HUES48 (cell line): ENCODE results near the gene PIK3R1.

Experiments used
- H3K27ac ChIP-seq: one replicate; pipeline ENCODE4 v1.7.0; 2013; ENCODE audit warnings: low read depth, low read length, inconsistent platforms
- H3K27me3 ChIP-seq: 2 replicates; pipeline ENCODE4 v1.6.1; 2013; ENCODE audit warnings: mild to moderate bottlenecking, low read length; ENCODE audit not compliant: control insufficient read depth, insufficient read depth
- H3K36me3 ChIP-seq: 2 replicates; pipeline ENCODE4 v1.6.1; 2013; ENCODE audit warnings: low read length; ENCODE audit not compliant: control insufficient read depth, insufficient read depth
- H3K4me1 ChIP-seq: 2 replicates; pipeline ENCODE4 v1.6.1; 2013; ENCODE audit warnings: mild to moderate bottlenecking, low read length; ENCODE audit not compliant: control insufficient read depth, insufficient read depth
- H3K4me3 ChIP-seq: 2 replicates; pipeline ENCODE4 v1.5.1; 2013; ENCODE audit warnings: mild to moderate bottlenecking, low read depth, low read length
- H3K9ac ChIP-seq: 2 replicates; pipeline ENCODE4 v1.6.1; 2013; ENCODE audit warnings: mild to moderate bottlenecking, low read depth, low read length, moderate library complexity
- H3K9me3 ChIP-seq: 2 replicates; pipeline ENCODE4 v1.6.1; 2013; ENCODE audit warnings: low read length; ENCODE audit not compliant: control insufficient read depth, insufficient read depth

The PIK3R1 gene

DNA sequence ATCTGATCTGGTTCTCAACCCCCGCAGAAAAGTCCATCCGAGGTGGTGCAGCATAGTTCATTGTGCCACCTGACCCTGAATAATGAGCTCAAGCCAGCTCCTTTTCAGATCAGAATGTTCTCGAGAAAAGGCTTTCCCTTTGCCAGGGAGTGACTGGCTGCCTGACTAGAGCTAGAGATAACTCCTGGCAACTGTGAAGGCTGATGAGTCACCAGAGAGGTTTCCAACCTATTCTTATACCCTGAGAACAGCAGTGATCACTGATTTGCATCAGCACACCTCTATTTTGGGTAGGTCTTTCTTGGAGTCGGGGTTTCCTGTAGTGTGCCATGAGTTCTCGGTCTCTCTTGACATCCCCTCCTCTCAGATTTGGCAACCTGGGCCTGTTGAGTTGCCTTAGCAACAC is 127.9 kb downstream of the PIK3R1 start:
- 0 out of 2 replicates have a peak, but pooled peaks cover 11% of the 10 kb centered on the region for H3K4me1 ChIP-seq
- no peak overlapping the region for H3K4me3 ChIP-seq
- H3K9ac ChIP-seq, result no peak overlapping the region
- H3K27me3 ChIP-seq, result no peaks in the 10 kb centered on the region
- H3K36me3 ChIP-seq, result no peaks in the 10 kb centered on the region
- H3K27ac ChIP-seq, result no peak overlapping the region
- H3K9me3 ChIP-seq, result no peaks in the 10 kb centered on the region

DNA sequence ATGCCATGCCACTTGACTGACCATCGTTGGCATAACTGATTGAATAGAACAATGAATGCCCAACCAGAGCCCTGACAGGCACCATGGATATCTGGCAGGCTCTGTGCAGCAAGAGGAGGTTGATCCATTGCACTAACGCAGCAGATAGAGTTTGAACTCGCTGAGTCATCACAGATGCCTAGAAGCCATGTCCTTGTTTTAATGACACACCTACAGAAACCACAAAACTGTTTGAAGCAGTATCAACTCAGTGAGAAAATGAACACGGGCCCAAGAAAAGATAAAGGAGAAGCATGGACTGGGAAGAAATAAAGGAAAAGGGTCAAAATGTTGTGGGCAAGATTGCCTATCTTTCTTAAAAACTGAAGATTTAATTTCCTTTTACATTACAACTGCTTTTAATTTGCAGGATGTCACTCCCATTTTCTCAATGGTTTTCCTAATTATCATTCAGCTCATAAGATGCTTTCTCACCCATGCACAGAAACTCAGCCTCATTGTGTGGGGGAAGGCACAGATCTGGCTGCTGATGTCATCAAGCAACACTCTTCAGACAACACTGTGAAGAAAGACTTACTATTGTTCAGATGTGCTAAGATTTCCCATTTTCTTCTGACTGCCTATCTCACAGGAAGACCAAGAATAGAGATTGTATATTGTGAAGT is 129.0 kb downstream of the PIK3R1 start:
- Histone ChIP-seq H3K27me3 (no peaks in the 10 kb centered on the region), H3K9me3 (no peaks in the 10 kb centered on the region), H3K36me3 (no peaks in the 10 kb centered on the region), H3K4me3 (no peak overlapping the region), H3K9ac (no peak overlapping the region), H3K4me1 (0 out of 2 replicates have a peak, but pooled peaks cover 11% of the 10 kb centered on the region), H3K27ac (no peak overlapping the region)

DNA sequence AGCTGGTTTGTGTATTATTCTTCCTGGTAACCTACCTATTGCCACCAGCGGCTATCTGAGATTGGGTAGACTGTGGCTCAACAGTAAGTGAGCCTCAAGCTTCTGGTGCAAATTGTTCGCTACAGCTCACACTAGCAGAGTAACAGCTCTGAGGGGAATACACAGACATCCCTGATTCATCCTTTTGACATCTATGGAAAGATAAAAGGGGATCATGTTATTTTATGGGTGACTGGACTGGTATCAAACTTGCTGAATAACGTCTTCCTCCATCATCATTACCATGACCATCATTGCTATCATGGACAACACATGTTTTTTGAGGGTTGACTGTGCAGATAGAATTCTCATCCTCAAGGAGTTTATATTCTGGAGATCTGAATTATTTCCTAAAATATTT is 129.6 kb downstream of the PIK3R1 start:
- Histone ChIP-seq H3K27ac (no peak overlapping the region), H3K9ac (no peak overlapping the region), H3K4me3 (no peak overlapping the region), H3K9me3 (no peaks in the 10 kb centered on the region), H3K27me3 (no peaks in the 10 kb centered on the region), H3K4me1 (0 out of 2 replicates have a peak, but pooled peaks cover 11% of the 10 kb centered on the region), H3K36me3 (no peaks in the 10 kb centered on the region)

DNA sequence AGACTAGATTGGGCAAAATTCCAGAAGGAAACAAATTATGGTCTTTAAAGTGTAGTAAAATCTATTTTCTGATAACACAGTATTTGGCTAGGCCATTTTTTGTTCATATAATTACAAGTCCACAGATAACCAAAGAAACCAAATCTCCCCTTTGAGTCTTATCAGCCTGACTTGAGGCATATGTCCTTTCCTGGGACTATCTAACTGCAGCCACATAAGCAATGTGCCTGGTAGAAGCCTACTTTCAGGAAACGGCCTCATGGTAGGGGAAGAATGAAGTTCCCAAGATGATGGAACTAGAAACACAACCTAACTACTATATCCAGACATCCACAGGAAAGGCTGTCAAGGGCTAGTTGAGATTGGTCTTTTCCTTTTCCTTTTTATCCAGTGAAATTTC is 130.0 kb downstream of the PIK3R1 start:
- 0 out of 2 replicates have a peak, but pooled peaks cover 11% of the 10 kb centered on the region for H3K4me1 ChIP-seq
- H3K9me3 ChIP-seq, result no peaks in the 10 kb centered on the region
- no peaks in the 10 kb centered on the region for H3K27me3 ChIP-seq
- no peak overlapping the region for H3K9ac ChIP-seq
- H3K36me3 ChIP-seq, result no peaks in the 10 kb centered on the region
- no peak overlapping the region for H3K27ac ChIP-seq
- no peak overlapping the region for H3K4me3 ChIP-seq

DNA sequence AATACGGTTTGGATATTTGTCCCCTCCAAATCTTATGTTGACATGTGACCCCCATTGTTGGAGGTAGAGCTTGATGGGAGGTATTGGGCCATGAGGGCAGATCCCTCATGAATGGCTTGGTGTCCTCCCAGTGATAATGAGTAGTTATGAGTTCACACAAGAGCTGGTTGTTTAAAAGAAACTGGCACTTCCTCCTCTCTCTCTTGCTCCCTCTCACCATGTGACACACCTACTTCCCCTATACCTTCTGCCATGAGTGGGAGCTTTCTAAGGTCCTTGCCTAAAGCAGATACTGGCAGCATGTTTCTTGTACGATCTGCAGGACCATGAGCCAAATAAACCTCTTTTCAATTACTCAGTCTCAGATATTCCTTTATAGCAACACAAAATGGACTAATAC is 132.0 kb downstream of the PIK3R1 start:
- Histone ChIP-seq H3K4me3 (no peak overlapping the region), H3K27me3 (no peaks in the 10 kb centered on the region), H3K4me1 (0 out of 2 replicates have a peak, but pooled peaks cover 11% of the 10 kb centered on the region), H3K27ac (no peak overlapping the region), H3K9me3 (no peaks in the 10 kb centered on the region), H3K36me3 (no peaks in the 10 kb centered on the region), H3K9ac (no peak overlapping the region)

DNA sequence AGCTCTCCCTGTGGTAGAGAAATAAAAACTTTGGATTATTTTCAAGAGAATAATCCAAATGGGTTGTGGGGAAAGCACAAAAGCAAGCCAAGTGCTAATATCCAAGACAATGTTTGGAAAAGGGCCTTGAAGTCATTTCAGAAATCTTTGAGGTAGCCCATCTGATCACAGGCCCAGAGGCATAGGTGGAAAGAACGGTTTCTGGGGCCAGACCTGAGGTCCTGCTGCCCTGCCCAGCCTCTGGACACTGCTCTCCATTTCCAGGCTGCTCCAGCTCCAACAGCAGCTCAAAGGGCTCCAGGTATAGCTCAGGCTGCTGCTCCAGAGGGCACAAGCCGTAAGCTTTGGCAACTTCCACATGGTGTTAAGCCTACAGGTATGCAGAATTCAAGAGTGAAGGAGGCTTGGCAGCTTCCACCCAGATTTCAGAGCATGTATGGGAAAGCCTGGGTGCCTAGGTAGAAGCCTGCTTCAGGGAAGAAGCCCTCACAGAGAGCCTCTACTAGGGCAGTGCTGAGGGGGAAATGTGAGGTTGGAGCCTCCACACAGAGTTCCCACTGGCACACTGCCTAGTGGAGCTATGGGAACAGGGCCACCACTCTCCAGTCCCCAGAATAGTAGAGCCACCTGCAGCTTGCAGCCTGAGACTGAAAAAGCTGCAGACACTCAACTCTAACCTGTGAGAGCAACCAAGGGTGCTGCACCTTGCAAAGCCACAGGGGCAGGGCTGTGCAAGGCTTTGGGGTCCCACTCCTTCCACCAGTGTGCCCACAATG is 133.1 kb downstream of the PIK3R1 start:
- 0 out of 2 replicates have a peak, but pooled peaks cover 11% of the 10 kb centered on the region for H3K4me1 ChIP-seq
- no peak overlapping the region for H3K27ac ChIP-seq
- no peaks in the 10 kb centered on the region for H3K36me3 ChIP-seq
- H3K4me3 ChIP-seq, result no peak overlapping the region
- H3K9me3 ChIP-seq, result no peaks in the 10 kb centered on the region
- no peaks in the 10 kb centered on the region for H3K27me3 ChIP-seq
- H3K9ac ChIP-seq, result no peak overlapping the region

DNA sequence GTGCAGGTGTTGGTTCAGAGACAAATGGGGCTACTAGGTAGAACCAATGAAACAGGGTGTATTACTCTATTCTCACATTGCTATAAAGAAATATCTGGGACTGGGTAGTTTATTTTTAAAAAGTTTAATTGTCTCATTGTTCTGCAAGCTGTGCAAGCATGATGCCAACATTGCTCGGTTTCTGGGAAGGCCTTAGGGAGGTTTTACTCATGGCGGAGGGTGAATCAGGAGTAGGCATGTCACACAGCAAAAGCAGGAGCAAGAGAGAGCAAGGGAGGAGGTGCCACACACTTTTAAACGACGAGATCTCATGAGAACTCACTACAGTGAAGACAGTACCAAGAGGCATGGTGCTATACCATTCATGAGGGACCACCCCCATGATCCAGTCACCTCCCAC is 134.6 kb downstream of the PIK3R1 start:
- Histone ChIP-seq H3K27ac (no peak overlapping the region), H3K4me1 (no peaks in the 10 kb centered on the region), H3K9me3 (no peaks in the 10 kb centered on the region), H3K27me3 (no peaks in the 10 kb centered on the region), H3K9ac (no peak overlapping the region), H3K4me3 (no peak overlapping the region), H3K36me3 (no peaks in the 10 kb centered on the region)
